Measurements from ENCODE around the gene ULBP1.
"Not testable (repeated sequence)": the region's sequence is repeated elsewhere in the genome, so short reads cannot be mapped to it uniquely, and the experiment has no call there.

The ULBP1 gene

GRCh38 chr6:149934249-149935156 lies 29.2 kb upstream of the ULBP1 start:
- peak; percentile 51 for DNase-seq

GRCh38 chr6:149935246-149935645 lies 28.5 kb upstream of the ULBP1 start:
- DNase-seq: no peak

- no peak for DNase-seq
These were observed 28.1 kb upstream of the ULBP1 start for GRCh38 chr6:149935668-149936067.

GRCh38 chr6:149936743-149937142 lies 27.0 kb upstream of the ULBP1 start:
- no peak for DNase-seq

- DNase-seq: not testable (repeated sequence)
These were observed 25.7 kb upstream of the ULBP1 start for GRCh38 chr6:149938013-149938570.

GRCh38 chr6:149938571-149939355 lies 25.0 kb upstream of the ULBP1 start:
- peak; percentile 5 for DNase-seq

- DNase-seq: no peak
These were observed 24.4 kb upstream of the ULBP1 start for GRCh38 chr6:149939356-149939648.

- no peak for DNase-seq
These were observed 23.7 kb upstream of the ULBP1 start for GRCh38 chr6:149939909-149940671.

GRCh38 chr6:149940672-149940982 lies 23.1 kb upstream of the ULBP1 start:
- no peak for DNase-seq

GRCh38 chr6:149941583-149942460 lies 21.9 kb upstream of the ULBP1 start, which contains the start of gene ULBP2:
Gene ULBP2, plus strand, starts transcription at chr6:149942014. Its CDS starts 59 bp downstream, at chr6:149942073.
- peak; percentile 69 for DNase-seq

GRCh38 chr6:149942461-149942829 lies 21.3 kb upstream of the ULBP1 start:
- no peak for DNase-seq

- not testable (repeated sequence) for DNase-seq
These were observed 20.4 kb upstream of the ULBP1 start for GRCh38 chr6:149943321-149943720.

GRCh38 chr6:149945276-149945675 lies 18.5 kb upstream of the ULBP1 start:
- DNase-seq: not testable (repeated sequence)

- not testable (repeated sequence) for DNase-seq
These were observed 17.1 kb upstream of the ULBP1 start for GRCh38 chr6:149946631-149947030.

- not testable (repeated sequence) for DNase-seq
These were observed 16.2 kb upstream of the ULBP1 start for GRCh38 chr6:149947533-149947932.

GRCh38 chr6:149948011-149948410 lies 15.7 kb upstream of the ULBP1 start:
- DNase-seq: no peak

GRCh38 chr6:149948616-149949015 lies 15.1 kb upstream of the ULBP1 start:
- no peak for DNase-seq

- no peak for DNase-seq
These were observed 13.3 kb upstream of the ULBP1 start for GRCh38 chr6:149950423-149950822.

GRCh38 chr6:149951096-149951495 lies 12.6 kb upstream of the ULBP1 start:
- DNase-seq: no peak

GRCh38 chr6:149951626-149952025 lies 12.1 kb upstream of the ULBP1 start:
- DNase-seq: no peak

- not testable (repeated sequence) for DNase-seq
These were observed 10.4 kb upstream of the ULBP1 start for GRCh38 chr6:149953390-149953789.

- DNase-seq: not testable (repeated sequence)
These were observed 9.8 kb upstream of the ULBP1 start for GRCh38 chr6:149953934-149954327.
